ENCODE data around the gene VAMP2. TPM values are rescaled to one million over a fixed set of nuclear protein-coding genes. Genes with fewer than 3 reads are reported as not detected.

Gene VAMP2
- polyA plus RNA-seq, 5 donors: 82.8 to 114 (median 104) TPM

DNA sequence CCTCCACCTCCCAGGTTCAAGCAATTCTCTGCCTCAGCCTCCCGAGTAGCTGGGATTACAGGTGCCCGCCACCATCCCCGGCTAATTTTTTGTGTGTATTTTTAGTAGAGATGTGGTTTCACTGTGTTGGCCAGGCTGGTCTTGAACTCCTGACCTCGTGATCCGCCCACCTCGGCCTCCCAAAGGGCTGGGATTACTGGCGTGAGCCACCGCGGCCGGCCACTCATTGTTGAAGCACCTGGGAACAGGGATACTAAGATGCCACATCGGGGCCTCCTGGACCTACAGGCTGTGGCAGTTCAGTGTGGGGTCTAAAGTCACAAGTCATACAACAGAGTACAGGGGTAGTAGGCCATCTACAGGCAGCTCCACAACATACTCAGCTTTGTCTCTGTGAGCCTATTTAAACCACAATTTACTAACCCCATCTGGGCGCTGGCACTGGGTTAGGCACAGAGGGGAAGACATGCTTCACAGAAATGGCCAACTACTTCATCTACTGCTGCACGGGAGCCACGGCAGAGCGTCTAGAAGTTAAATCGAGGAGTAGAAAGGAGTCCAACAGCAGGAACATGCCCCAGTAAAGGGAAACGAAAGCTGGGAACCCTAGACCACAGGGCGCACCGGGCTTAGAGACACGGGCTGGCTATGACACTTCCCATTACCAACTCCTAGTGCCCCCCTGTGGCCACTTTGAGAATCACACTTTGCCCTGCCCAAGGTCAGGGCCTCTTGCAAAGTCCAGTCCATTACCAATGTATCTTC, 4.3 kb downstream of the VAMP2 start:
- peak; percentile 78 to 83 for DNase-seq

DNA sequence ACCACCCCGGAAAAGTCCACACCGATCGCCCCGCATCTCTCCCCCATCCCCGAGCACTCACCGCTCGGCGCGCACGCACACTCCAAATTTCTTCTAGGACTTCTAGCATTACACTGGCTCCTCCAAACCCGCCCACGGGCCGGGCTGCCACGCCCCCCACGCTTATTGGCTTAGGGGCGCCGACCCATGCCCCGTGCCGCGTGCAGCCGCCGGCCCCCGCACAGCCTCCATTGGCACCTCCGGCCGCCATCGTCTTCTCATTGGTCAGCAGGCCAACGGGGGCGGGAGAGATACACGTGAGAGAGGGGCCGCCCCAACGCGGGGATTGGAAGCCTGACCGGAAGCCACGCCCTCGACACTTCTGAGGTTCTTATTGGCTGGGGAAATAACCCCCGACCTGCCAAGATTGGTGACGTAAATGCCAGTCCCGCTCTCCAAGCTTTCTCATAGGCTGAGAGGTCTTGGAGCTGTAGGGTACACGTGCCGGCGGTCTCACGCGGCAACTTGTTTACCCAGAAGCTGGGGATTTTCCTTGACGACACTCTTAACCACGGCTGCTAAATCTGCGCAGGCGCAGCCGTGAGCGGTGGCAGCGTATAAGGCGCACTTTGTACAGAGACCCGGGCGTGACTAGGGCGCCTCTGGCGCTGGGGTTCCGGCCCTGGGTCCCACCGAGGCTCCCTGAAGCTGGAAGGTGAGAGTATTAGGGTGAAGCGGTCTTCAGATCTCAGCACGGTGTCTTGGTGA, 6.3 kb downstream of the VAMP2 start:
- DNase-seq: peak; percentile 100

DNA sequence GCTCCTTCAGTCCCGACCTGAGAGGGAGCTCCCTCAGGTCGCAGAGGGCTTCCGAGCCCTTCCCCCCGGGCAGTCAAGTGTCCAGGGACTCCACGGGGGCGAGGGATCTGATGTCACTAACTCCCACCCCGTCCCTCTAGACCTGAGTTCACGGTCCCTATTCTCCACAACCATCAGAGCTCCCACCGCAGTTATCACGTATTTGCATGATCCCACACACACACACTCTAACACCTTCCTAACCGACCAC, 6.8 kb downstream of the VAMP2 start:
- DNase-seq: no peak

DNA sequence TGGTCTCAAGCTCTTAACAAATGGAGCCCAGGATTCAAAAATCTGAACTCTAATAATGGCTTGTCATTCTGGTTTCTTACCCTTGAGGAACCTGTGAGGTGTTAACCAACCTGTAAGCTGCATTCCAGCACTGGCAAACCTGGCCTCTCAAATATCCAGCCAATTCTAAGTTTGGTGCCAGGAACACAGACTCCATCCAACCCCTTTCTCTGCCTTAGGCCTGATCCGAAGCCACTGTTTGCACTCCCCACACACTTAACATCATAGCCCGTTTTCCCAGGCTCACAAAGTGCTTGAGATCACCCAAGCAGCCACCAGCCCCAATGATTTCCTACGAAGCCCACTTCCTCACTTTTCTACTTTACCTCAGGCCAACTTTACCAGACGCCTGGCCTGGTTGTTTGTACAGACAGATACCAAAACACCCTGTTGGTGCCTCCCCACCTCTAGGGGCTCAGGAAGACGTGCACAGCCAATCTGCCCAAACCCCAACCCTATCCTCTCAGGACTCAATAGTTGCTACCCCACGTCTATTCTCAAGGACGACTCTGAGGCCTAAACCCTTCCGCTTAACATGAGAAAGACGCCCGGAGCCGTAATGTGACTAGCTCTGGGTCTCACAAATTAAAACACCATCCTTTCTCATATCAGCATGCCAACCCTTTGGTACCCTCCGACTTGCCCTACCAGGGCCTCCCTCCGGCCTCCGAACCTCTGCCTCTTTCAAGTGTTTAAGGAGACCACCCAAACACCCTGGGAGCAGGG, 7.3 kb downstream of the VAMP2 start:
- DNase-seq: no peak

DNA sequence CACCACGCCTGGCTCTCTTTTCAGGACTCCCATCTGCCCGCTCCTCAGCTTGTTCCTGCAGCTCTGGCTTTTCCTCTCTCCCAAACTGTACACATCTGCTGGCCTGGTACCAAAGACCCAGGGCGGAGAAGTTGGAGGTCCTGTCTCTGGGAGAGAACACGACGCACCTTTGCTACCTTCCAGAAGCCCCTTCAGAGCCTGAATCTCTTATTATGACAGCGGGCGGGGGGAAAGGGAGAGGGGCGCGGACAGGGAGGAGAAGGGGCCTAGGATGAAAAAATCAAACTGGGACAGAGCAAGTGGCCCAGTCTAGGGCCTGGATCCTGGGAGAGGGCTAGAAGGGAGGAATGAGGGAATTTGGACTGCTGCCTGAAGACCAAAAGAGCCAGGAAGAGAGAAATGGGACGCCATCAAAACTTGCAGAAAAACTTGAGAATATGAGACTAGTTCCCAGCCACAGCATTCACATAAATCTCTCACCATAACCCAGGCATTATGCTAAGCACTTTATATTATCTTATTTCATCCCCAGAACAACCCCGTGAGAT, 8.1 kb downstream of the VAMP2 start:
- DNase-seq: no peak

GRCh38 chr17:8153957-8154607, 8.7 kb downstream of the VAMP2 start:
- peak; percentile 100 for DNase-seq

- peak in 1 of 2 donors; percentile 65 for DNase-seq
Observed at GRCh38 chr17:8153525-8153956, 9.2 kb downstream of the VAMP2 start.

- DNase-seq: no peak
Observed at GRCh38 chr17:8153031-8153451, 9.7 kb downstream of the VAMP2 start.

GRCh38 chr17:8152112-8152775, 10.5 kb downstream of the VAMP2 start, which contains the start of gene PER1:
PER1 (minus strand) TSS chr17:8152404; CDS start chr17:8150706, 1,698 bp downstream.
- DNase-seq: peak; percentile 93 to 94

DNA sequence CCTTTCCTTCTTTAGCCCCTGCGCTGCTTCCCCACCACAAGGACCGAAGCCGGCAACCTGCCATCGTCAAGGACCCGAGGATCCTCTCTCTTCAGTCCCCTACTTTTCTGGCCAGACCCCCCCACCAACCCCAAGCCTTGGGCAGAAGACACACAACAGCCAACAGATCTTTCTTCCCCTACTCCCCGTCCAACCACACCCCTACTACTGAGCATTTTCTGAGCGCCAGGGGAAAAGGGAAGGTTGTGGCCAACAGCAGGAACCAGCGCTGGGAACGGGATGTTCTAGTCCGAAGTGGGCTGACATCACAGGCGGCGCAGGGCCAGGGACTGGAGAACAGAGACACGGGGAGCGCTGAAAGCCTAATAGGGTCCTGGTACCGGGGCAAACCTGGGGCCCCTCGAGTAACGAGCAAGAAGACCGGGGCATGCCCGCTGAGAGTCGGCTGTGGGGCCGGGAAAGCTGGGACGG, 11.1 kb downstream of the VAMP2 start:
- peak; percentile 62 to 71 for DNase-seq

DNA sequence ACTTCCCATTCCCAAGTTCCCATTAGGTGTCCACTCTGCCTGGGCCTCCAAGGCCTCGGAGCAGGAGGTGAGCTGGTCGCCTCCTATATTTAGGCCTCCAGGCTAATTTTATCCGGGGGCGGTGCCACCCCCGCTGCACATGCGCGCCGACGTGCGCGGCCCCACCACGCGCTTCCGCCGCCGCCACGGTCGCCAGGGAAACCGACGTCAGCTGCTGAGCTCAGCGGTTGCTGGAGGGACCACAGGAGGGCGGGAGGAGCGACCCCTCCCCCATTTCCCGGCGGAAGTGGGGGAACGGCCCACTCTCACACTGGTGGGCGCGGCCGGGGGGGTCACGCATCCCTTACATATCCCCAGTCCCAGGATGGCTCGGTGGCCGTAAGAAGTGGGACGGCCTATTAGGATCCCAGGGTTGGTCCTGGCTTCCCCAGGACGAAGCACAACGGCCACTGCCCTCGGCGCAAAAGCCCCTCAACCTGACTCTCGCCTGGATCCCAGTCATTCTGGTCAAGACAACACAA, 11.6 kb downstream of the VAMP2 start:
- DNase-seq: peak; percentile 96

- no peak for DNase-seq
Observed at GRCh38 chr17:8150194-8151119, 12.3 kb downstream of the VAMP2 start.

DNA sequence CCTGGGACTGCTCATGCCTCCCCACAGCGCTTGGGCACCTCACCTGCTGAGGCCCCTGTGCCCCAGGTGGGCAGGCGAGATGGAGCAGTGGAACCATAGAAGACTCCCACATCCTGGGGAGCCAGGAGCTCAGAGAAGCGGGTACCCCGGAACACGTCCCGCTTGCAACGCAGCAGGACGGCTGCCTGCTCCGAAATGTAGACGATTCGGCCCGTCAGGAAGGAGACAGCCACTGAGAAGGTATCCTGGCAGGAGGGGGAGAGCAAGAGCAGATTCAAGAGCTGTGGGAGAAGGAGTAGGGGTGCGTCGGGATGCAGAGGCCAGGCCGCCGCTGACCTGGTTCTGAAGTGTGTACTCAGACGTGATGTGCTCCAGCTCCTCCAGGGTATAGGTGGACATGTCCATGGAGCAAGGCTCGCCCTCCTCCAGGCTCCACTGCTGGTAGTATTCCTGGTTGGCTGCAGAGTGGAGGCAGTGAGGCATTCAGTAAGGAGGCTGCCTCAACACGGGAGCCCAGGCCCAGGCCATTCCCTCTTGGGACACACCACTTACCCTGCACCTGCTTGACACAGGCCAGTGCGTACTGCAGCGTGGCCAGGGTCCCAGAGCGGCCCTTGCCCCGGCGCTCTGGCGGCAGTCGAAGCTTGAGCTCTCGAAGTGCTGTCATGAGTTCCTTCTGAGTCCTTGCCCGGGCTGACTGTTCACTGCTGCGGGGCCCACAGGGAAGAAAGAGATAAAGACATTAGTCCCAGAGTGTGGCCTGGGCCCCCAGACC, 13.1 kb downstream of the VAMP2 start:
- DNase-seq: no peak

DNA sequence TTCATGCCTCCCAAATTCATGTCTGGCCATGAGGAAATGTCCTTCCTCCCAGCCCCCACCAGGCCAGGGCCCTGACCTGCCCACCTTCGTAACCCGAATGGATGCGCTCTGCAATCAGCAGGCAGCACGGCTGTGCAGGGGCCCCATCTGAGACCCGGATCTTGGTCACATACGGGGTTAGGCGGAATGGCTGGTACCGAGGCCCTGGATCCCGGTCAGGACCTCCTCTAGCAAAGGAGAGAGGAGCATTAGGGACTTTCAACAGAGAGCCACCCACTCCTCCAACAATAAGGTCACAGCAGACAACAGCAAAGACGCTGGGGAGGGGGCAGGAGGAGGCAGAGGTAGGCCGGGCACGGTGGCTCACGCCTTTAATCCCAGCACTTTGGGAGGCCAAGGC, 14.2 kb downstream of the VAMP2 start:
- DNase-seq: no peak

GRCh38 chr17:8147805-8148404, 14.8 kb downstream of the VAMP2 start:
- DNase-seq: no peak

DNA sequence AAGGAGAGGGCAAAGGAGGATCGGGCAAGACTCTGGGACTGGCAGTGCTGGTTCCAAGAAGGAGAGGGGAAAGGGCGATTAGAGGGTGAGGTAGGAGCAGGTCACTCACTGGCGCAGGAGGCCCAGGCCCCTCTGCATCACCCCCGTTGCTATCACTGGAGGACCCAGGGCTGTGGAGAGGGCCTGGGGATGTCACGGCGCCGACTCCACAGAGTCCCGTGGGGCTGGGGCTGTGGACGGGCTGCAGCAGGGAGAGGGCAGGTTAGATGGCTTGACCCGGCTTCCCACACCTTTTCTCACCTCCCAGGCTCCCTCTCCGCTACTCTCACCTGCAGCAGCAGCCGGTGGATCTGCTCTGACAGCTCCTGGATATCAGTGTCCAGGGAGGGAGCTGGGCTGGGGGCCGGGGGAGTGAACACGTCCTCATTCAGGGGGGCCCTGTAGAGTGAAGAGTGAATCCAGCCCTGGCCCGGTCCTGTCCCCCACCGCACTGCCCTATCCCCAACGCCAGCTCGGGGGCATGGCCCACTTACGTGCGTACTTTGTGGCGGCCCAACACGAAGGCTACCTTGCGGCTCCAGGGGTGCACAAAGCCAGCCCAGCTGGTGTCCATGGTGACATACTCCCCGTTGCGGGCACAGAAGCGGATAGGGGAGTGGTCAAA, 15.5 kb downstream of the VAMP2 start:
- DNase-seq: no peak

DNA sequence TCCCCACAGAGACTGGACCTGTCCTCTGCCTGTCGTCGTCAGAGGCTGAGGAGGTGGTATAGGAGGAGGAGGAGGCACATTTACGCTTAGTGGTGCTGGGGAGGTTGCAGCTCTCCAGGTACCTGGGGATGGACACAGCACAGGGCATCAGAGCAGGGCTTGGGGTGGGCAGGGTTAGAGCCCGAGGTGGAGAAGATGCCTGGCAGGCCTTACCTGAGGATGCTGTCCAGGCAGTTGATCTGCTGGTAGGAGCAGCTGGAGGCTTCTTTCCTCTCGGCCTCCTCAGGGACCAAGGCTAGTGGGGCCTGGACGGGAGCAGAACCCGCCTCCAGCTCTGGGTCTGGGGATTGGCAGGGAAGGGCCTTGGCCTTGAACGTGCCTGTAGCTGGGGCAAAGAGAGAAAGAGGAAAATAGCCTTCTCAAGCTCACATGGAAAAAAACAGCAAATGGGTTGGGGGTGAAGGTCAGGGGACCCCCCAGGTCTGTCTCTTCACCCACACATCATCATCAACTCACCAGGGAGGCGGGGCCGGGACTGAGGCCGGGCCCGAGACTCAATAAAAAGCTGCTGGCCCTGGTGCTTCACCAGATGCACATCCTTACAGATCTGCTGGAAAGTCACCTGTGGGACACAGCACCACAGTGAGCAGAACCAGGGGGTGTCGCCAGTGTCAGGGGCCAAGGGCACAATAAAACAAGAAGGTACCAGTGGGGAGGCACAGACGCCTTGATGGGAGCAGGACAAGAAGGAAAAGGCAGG, 16.2 kb downstream of the VAMP2 start:
- no peak for DNase-seq

Measured in right lung (tissue), 5 donors.